GM15510 (cell line): ENCODE results near the gene GAL3ST2.

ENCODE experiments used
- POLR2A ChIP-seq: IDR thresholded peaks from 3 replicates; pipeline ENCODE4 v1.6.1; 2011; ENCODE audit warnings: borderline replicate concordance; ENCODE audit not compliant: insufficient read length; ENCODE audit errors: extremely low read depth

GAL3ST2 gene

DNA sequence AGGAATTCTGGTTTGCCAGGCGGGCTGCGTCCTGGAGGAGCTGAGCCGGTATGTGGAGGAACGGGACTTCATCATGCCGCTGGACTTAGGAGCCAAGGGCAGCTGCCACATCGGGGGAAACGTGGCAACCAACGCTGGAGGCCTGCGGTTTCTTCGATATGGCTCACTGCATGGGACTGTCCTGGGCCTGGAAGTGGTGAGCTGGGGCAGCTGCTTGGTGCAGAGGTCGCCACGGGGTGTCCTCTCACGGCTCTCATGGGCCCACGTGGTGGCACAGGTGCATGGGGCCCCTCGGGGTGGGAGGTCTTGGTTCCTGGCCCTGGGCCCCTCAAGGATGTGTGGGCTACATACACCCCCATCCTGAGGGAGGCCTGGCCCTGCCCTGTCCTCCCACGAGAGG is 33.0 kb upstream of the GAL3ST2 start:
- TF ChIP-seq POLR2A = no peak

DNA sequence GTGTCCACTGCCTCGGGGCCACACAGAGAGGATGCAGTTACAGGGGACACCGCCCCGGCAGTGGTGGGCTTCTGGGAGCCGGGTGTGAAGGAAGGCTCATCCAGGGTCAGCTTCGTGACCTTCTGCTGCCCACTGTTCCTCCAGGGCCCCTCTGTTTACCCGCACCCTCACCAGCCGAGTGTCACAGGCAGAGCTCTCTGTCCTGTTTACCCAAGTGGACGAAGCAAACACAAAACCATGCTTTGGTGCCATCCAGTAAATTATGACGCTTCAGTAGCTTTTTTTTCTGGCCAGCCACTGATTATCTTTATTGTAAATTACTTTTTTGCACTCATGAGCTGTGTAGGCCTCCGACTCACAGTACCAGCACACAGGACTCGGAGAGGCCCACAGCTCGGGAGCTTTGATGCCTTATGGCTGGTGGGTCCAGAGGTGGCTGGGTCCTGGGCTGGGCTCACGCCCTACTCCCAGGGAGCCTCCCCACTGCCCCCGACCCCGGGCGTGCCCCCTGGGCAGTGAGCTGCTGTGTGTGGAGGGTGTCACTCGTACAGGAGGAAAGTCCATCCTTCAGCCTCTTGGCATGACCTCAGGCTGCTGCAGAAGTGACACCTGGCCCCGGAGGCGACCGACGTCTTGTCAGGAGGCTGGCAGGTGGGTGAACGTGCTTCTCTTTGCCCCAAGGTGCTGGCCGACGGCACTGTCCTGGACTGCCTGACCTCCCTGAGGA is 32.4 kb upstream of the GAL3ST2 start:
- TF ChIP-seq POLR2A = no peak

DNA sequence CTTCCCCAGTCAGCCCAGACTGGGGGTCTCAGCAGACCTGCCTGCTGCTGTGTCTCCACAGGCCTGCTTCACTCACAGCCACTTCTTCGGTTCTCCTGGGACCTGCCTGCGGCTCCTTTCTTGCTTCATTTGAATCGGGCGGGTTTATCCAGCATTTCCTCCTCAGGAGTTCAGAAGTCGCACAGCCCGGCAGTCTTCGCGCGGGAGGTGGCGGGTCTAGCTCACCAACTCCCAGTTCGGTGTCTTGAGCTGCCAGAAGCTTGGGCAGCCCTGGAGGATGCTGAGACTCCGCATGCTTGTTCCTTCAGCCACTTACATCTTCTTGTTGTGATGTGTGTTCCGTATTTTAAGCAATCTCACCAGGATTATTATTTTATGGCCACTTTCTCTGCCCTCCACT is 31.3 kb upstream of the GAL3ST2 start:
- no peak for TF ChIP-seq POLR2A

DNA sequence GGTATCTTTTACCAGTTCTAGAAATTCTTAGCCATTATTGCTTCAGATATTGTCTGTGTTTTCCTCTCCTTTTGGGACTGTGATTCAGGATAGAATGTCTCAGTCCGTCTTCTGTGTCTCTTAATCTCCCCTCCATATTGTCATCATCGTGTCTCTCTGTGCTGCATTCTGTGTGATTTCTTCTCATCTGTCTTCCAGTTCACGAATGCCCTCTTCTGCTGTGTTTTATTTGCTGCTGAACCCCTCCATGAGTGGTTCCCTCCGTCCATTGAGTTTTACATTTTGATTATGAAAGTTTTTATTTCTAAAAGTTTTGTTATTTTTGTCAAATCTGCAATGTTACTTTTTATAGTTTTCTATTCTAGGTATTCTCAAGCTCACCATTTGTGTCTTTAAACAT is 30.5 kb upstream of the GAL3ST2 start:
- TF ChIP-seq POLR2A = no peak

DNA sequence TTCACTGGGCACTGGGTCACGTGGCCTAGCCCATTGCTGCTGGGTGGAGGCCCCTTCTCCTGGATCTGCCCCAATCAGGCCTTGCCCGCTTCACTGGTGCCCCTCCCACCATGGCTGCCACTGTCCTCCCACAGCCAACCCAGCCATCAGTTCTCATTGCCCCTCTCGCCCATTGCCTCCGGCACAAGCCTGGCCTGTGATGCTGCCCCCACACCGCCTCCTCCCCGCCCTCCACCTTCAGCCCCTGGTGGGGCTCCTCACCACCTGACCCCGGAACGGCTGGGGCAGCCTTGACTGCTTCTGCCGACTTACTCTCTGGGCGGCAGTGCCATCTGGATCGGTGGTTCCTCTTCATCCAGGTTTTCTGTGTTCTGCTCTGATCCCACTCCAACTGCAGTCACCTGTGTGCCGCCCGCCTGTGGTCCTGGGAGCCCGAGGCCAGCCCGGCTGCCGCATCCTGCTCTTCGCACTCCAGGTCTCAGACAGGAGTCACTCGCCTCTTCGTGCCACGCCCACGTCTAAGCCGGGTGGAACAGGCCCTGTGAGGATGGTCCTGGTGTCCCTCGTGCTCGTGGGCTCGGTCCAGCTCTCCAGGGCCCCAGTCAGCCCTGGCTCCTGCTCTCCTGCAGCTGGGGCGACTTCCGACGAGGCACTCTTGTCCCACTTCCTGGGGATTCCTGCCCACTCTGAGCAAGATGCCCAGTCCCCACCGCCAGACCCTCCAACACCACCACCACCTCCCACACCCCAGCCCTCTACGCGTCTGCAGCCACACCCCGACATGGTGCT is 28.0 kb upstream of the GAL3ST2 start:
- TF ChIP-seq POLR2A = no peak

DNA sequence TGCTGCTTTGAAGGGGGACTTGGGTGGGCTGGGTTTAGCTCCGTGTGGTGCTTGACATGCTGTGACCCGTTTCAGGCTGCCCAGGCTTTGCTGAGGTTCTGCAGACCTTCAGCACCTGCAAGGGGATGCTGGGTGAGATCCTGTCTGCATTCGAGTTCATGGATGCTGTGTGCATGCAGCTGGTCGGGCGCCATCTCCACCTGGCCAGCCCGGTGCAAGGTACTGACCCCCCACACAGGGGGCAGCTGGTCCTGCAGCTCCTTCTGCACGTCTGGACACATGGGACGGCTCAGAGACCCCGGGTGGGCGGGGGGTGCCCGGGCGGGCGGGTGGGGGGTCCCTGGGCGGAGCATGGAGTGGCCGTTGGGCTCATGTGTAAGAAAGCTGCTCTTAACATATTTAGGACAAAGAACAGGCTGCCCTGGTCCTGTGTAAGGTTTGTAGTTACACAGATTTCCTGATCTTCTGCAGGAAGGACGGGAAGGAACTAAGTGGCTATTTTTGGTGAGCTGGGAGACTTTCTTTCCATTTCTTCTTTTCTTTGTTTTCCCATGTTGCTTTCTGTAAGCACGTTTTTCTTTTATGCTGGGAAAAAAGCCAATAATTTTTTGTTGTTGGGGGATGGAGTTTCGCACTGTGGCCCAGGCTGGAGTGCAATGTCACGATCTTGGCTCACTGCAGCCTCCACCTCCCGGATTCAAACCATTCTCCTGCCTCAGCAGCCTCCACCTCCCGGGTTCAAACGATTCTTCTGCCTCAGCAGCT is 26.4 kb upstream of the GAL3ST2 start:
- no peak for TF ChIP-seq POLR2A

DNA sequence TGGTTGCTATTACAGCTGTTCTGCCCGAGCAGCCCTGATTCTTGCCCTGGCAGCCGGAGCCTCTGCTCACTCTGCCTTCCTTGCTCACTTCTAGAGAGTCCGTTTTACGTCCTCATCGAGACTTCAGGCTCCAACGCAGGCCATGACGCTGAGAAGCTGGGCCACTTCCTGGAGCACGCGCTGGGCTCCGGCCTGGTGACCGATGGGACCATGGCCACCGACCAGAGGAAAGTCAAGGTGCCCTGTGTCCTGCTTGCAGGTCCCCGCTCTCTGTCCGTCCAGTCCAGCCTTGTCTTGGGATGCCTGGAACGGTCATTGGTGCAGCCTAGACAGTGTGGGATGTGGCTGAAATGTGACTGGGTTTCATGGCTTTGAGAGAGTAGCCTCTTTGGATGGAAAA is 25.5 kb upstream of the GAL3ST2 start:
- no peak for TF ChIP-seq POLR2A

DNA sequence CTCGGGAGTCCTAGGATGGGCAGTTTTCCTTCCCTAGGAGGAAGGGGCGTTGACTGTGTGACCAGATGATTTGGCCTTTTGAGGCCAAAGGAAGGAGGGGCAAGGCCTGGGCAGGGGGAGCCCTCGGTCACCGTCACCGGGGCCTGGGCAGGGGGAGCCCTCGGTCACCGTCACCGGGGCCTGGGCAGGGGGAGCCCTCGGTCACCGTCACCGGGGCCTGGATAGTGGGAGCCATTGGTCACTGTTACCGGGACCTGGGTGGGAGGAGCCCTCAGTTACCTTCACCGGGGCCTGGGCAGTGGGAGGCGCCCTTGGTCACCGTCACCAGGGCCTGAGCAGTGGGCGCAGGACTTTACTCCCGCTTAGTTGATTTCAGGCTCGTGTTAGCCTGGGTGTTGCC is 24.8 kb upstream of the GAL3ST2 start:
- no peak for TF ChIP-seq POLR2A

DNA sequence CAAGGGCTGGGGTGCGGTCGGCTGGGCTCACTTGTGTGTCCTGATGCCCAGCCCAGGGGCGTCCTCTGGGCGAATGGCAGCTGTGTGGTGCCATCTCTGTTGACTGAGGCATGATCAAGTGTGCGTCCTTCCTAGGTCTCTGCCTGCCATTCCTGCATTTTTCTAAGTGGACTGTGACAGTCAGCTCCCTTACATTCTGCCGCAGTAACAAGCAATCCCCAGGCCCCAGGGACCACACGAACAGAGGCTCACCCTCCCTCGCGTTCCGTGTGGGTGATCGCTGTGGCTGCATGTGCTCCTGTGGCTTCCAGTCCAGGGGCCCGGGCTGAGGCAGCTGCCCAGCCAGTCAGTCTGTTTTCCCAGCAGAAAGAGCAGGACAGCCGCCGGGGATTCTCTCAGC is 24.4 kb upstream of the GAL3ST2 start:
- TF ChIP-seq POLR2A = no peak

DNA sequence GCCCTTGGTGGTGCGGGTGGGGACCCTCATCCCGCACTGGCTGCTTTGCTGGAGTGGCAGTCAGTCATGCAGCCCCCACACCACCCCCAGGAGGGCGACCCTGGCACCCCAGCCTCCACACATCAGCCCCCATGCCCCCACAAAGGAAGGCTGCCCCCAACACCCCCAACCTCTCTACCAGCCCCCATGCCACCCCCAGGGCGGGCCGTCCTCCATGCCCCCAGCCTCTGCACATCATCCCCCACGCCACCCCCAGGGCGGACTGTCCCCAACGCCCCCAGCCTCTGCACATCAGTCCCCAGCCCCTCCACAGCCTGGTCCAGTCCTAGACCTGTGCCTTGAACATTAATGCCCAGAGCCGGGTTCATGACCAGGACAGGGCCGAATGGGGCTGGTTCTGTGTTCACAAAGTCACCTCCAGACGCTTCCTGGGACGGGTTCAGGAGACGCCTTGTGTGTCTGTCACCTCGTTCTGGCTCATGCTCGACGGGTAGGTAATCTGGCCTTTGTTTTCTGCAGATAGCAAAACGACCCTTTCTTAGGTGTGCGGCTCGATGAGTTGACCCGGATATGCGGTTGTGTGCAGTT is 23.8 kb upstream of the GAL3ST2 start:
- TF ChIP-seq POLR2A = no peak

DNA sequence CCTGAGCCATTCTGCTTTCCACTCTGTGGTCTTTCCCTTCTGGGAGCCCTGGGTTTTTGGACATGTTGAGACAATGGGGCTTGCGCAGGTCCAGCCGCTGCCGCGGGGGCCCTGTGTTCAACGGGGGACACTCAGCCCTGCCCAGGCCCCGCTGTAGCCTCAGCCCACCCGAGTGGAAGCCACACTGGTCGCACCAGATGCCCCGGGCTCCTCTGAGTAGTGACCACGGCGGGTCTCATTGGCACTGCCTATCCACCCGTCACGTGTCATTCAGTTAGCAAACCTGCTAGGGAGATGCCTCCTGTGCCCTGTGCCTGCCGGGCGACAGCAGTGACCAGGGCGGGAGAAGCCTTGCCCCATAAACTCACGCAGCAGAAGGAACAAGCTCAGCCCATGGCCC is 23.1 kb upstream of the GAL3ST2 start:
- TF ChIP-seq POLR2A = no peak

DNA sequence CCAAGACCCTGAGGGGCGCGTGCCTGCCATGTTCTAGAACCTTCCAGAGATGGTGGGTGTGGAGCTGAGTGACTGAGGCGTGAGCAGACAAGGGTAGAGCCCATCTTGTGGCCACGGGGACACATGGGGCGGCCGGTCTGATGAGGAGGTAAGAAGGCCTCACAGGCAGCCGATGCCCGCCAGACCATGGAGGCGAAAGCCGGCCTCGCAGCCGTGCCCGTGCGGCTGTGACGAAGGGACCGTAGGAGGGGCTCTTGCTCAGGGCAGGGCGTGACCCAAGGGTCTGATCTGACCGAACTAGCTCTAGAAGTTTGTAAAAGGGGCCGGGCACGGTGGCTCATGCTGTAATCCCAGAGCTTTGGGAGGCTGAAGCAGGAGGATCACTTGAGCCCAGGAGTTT is 22.6 kb upstream of the GAL3ST2 start:
- TF ChIP-seq POLR2A = no peak

DNA sequence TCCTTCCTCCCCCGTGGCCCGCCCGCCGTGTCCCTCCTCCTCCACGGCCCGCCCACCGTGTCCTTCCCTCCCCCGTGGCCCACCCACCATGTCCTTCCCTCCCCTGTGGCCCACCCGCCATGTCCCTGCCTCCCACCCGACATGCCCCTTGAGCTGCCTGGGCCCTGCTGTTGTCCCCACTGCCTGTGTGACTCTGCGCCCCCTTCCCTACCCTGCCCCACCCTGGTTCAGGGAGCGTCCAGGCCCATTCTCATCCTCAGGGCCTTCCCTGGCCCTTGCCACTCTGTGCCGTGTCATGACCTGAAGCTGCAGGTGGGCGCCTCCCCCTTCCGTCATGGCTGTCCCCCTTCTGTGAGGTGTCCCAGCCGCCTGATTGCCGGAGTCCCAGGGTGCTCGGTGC is 21.5 kb upstream of the GAL3ST2 start:
- TF ChIP-seq POLR2A = no peak

DNA sequence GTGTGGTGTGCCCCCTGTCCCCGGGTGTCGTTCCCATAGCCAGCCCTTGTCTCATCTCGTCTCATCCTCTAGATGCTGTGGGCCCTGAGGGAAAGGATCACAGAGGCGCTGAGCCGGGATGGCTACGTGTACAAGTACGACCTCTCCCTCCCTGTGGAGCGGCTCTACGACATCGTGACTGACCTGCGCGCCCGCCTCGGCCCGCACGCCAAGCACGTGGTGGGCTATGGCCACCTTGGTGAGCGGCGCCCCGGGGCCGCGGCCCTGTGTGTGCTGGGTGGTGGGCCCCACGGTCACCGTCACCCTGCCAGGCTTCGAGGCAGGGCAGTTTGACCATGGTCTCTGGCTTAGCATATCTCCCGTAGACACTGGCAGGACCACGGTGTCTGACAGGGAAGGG is 20.8 kb upstream of the GAL3ST2 start:
- TF ChIP-seq POLR2A = no peak
